ENCODE results near the gene RPLP1.

Gene RPLP1

DNA sequence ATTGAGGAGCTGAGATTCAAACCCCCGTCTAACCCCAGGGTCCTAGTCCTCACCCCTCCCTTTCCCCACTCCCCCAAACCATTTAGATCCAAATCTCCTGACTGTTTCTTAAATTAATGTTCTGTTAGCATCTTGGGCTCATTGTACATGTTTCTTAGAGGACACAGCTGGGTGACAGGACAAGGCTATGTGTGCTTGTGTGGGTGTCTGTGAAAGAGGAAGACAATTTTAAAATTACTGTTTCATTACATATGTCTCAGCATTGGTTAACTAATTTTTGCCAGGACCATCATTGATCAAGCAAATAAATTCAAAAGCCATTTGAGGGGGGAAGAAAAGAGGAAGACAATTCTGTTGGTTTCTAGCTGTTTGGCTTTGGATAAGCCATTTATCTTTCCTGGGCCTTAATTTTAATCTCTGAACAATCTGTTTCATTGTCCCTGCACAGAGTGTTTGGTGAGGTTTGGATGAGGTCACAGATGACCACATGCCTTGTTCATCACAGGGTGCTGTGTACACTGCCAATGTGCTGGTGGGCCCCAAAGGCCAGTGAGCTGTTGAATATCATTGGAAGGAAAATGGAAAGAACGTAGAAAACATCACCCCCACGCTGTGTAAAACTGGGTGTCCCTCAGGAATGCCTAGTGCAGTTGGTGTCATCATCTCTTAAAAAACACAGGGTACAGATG is 51.9 kb downstream of the RPLP1 start:
- H3K36me3 ChIP-seq (ENCODE audit: control insufficient read depth, insufficient read depth, low read length), result no peaks in the 10 kb centered on the region
- no peaks in the 10 kb centered on the region for H3K9me3 ChIP-seq (ENCODE audit: control insufficient read depth, low read length)
- H3K4me1 ChIP-seq (ENCODE audit: control insufficient read depth, insufficient read depth, low read length, poor library complexity, severe bottlenecking), result no peaks in the 10 kb centered on the region
- H3K27me3 ChIP-seq (replicated peaks; ENCODE audit: control insufficient read depth, insufficient read depth, low read length, poor library complexity, severe bottlenecking), result no peaks in the 10 kb centered on the region
- DNase-seq, result no peak
- no peak overlapping the region for H3K27ac ChIP-seq (ENCODE audit: insufficient read depth, low read length, poor library complexity, severe bottlenecking)
- H3K4me3 ChIP-seq (ENCODE audit: insufficient read depth, low read depth, low read length, poor library complexity, severe bottlenecking), result no peak overlapping the region

All from effector memory CD4-positive, alpha-beta T cell (primary cell).